Mesenchymal stem cell (in vitro differentiated cells and primary cell): ENCODE results near the gene P3H4.

Source experiments
- DNase-seq: peaks from one replicate; pipeline ENCODE4 v3.0.0-alpha.2; 2013
- H2AFZ ChIP-seq: one replicate; pipeline ENCODE4 v1.6.1; 2013; ENCODE audit warnings: low read depth, mild to moderate bottlenecking, control low read depth, inconsistent platforms, low read length, moderate library complexity
- H2AK5ac ChIP-seq: 2 replicates; pipeline ENCODE4 v1.6.1; 2013; ENCODE audit warnings: low read length, moderate library complexity, mild to moderate bottlenecking, inconsistent platforms; ENCODE audit not compliant: severe bottlenecking
- H2BK120ac ChIP-seq: one replicate; pipeline ENCODE4 v1.6.1; 2013; ENCODE audit warnings: low read depth, mild to moderate bottlenecking, inconsistent platforms, low read length, moderate library complexity
- H2BK12ac ChIP-seq, 2 experiments: one replicate each; pipeline ENCODE4 v1.6.1; 2013; ENCODE audit warnings: inconsistent platforms in 2 of 2, low read length in 2 of 2, mild to moderate bottlenecking in 2 of 2, moderate library complexity in 2 of 2, control low read depth in 1 of 2
- H2BK15ac ChIP-seq: one replicate; pipeline ENCODE4 v1.6.1; 2013; ENCODE audit warnings: mild to moderate bottlenecking, low read depth, inconsistent platforms; ENCODE audit not compliant: poor library complexity, severe bottlenecking
- H2BK5ac ChIP-seq: 2 replicates; pipeline ENCODE4 v1.6.1; 2013; ENCODE audit warnings: low read depth, mild to moderate bottlenecking, low read length, control low read depth, inconsistent platforms; ENCODE audit not compliant: poor library complexity, severe bottlenecking
- H3K14ac ChIP-seq, 2 experiments: one replicate each; pipeline ENCODE4 v1.6.1; 2013; ENCODE audit warnings: inconsistent platforms in 2 of 2, low read length in 2 of 2, control low read depth in 1 of 2, mild to moderate bottlenecking in 1 of 2, moderate library complexity in 1 of 2
- H3K18ac ChIP-seq, 2 experiments: one replicate each; pipeline ENCODE4 v1.6.1; 2013; ENCODE audit warnings: inconsistent platforms in 2 of 2, low read length in 2 of 2, control low read depth in 1 of 2, low read depth in 1 of 2, mild to moderate bottlenecking in 1 of 2
- H3K23ac ChIP-seq, 2 experiments: one replicate each; pipeline ENCODE4 v1.6.1; 2013; ENCODE audit warnings: inconsistent platforms in 2 of 2, low read length in 2 of 2, mild to moderate bottlenecking in 2 of 2, moderate library complexity in 2 of 2, control low read depth in 1 of 2
- H3K27ac ChIP-seq: 2 replicates; pipeline ENCODE4 v1.5.1; 2013; ENCODE audit warnings: mild to moderate bottlenecking, moderate library complexity, low read length, control low read depth, inconsistent platforms; ENCODE audit not compliant: poor library complexity, severe bottlenecking
- H3K27me3 ChIP-seq, 2 experiments: 2 replicates each; pipeline versions ENCODE4 v1.6.1 to v1.7.0; 2013; ENCODE audit warnings: low read length in 2 of 2, mild to moderate bottlenecking in 2 of 2, moderate library complexity in 2 of 2, control low read depth in 1 of 2, inconsistent platforms in 1 of 2; ENCODE audit not compliant: control insufficient read depth in 1 of 2, insufficient read depth in 1 of 2
- H3K36me3 ChIP-seq, 2 experiments: 2 replicates each; pipeline versions ENCODE4 v1.6.1 to v1.7.0; 2013; ENCODE audit warnings: low read length in 2 of 2, control low read depth in 1 of 2, inconsistent platforms in 1 of 2, low read depth in 1 of 2, mild to moderate bottlenecking in 1 of 2; ENCODE audit not compliant: insufficient read depth in 2 of 2, control insufficient read depth in 1 of 2
- H3K4ac ChIP-seq, 2 experiments: one replicate each; pipeline ENCODE4 v1.6.1; 2013; ENCODE audit warnings: inconsistent platforms in 2 of 2, low read length in 2 of 2, mild to moderate bottlenecking in 2 of 2, moderate library complexity in 2 of 2, control low read depth in 1 of 2, low read depth in 1 of 2
- H3K4me1 ChIP-seq: 2 replicates; pipeline ENCODE4 v1.6.1; 2013; ENCODE audit warnings: low read depth, low read length, control low read depth; ENCODE audit not compliant: control insufficient read depth, insufficient read depth
- H3K4me2 ChIP-seq: 2 replicates; pipeline ENCODE4 v1.6.1; 2013; ENCODE audit warnings: low read length, mild to moderate bottlenecking, inconsistent platforms; ENCODE audit not compliant: poor library complexity, severe bottlenecking
- H3K4me3 ChIP-seq, 2 experiments: 2 replicates each; pipeline versions ENCODE4 v1.5.1 to v1.7.0; 2013; ENCODE audit warnings: low read length in 2 of 2, mild to moderate bottlenecking in 2 of 2, control low read depth in 1 of 2, low read depth in 1 of 2; ENCODE audit not compliant: insufficient read depth in 1 of 2
- H3K79me1 ChIP-seq: replicated peaks from 2 replicates; pipeline ENCODE4 v1.6.1; 2013; ENCODE audit warnings: mild to moderate bottlenecking, control low read depth, low read length, inconsistent platforms; ENCODE audit not compliant: poor library complexity, severe bottlenecking
- H3K9ac ChIP-seq: 2 replicates; pipeline ENCODE4 v1.7.0; 2013; ENCODE audit warnings: mild to moderate bottlenecking, low read length, moderate library complexity
- H3K9me3 ChIP-seq: 2 replicates; pipeline ENCODE4 v1.7.0; 2013; ENCODE audit warnings: mild to moderate bottlenecking, low read length; ENCODE audit not compliant: control insufficient read depth
- H4K8ac ChIP-seq: one replicate; pipeline ENCODE4 v1.6.1; 2013; ENCODE audit warnings: inconsistent platforms, mild to moderate bottlenecking, low read length, moderate library complexity
- H4K91ac ChIP-seq: one replicate; pipeline ENCODE4 v1.6.1; 2013; ENCODE audit warnings: mild to moderate bottlenecking, low read length, inconsistent platforms
- WGBS: methylation state at CpG from one replicate; pipeline ENCODE4 v1.1.7; 2013; ENCODE audit warnings: mixed read lengths; 5-methylcytosine and 5-hydroxymethylcytosine counted together

The P3H4 gene

DNA sequence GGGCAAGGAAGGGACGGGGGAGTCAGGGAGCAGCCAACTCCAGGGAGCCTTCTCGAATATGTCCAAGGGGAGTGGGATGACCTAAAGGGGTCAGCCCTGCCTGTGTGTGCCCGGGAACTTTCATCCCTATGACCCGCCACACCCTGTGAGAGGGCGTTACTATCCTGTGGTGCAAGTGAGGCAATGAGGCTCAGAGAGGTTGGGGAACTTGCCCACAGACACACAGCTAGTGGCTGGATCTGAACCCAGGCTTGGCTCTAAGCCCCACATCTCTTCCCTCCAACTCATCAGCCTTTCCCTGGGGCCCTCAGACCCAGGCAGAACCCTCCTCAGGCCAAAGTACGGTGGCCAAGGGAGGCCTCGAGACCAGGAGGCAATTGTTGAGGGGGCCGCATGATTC lies 48.4 kb downstream of the P3H4 start:
- Histone ChIP-seq H3K27me3 (peaks cover 0 to 4% of the 10 kb centered on the region in 2 experiments), H3K18ac (no peak overlapping the region), H3K36me3 (peaks cover 0 to 90% of the 10 kb centered on the region in 2 experiments), H2BK12ac (no peak overlapping the region), H3K9me3 (no peaks in the 10 kb centered on the region), H3K4me2 (no peak overlapping the region), H2BK120ac (no peak overlapping the region), H4K91ac (no peak overlapping the region), H3K9ac (no peak overlapping the region), H3K23ac (no peak overlapping the region), H3K79me1 (peaks cover 27% of the 10 kb centered on the region), H2AFZ (no peak overlapping the region), H2BK5ac (no peak overlapping the region), H3K4me3 (no peak overlapping the region), H3K4me1 (peaks cover 5% of the 10 kb centered on the region), H3K4ac (no peak overlapping the region), H3K27ac (no peak overlapping the region), H2AK5ac (no peak overlapping the region), H4K8ac (no peak overlapping the region), H3K14ac (no peak overlapping the region), H2BK15ac (no peak overlapping the region)
- WGBS: 98% methylated on average over 7 of the region's 8 CpGs
- DNase-seq: no peak

DNA sequence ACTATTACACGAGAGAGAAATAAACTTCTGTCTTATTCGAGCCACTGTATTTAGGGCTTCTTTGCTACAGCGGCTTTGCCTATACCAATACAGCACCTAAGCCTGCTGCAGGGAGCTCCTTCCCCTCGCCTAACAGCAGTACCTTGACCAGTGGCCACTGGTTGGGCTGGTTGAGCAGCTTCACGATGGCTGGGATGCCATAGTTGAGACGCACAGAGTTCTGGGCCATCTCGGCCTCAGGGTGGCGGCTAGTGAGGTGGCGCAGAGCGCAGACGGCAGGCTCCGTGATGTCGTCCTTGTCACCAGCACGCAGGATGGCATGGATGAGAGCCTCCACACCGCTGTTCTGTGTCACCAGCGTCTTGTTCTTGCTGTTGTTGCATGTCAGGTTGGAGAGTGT lies 48.9 kb downstream of the P3H4 start:
- Histone ChIP-seq H3K9me3 (no peaks in the 10 kb centered on the region), H3K79me1 (peaks cover 30% of the 10 kb centered on the region), H3K4me2 (no peak overlapping the region), H3K27ac (no peak overlapping the region), H4K8ac (no peak overlapping the region), H2BK5ac (no peak overlapping the region), H3K4ac (no peak overlapping the region), H2BK120ac (no peak overlapping the region), H3K23ac (no peak overlapping the region), H3K27me3 (peaks cover 0 to 4% of the 10 kb centered on the region in 2 experiments), H2BK12ac (no peak overlapping the region), H3K4me1 (peaks cover 6% of the 10 kb centered on the region), H3K14ac (no peak overlapping the region), H2AK5ac (no peak overlapping the region), H3K4me3 (no peak overlapping the region), H2AFZ (no peak overlapping the region), H3K18ac (no peak overlapping the region), H4K91ac (no peak overlapping the region), H2BK15ac (no peak overlapping the region), H3K36me3 (peaks cover 0 to 88% of the 10 kb centered on the region in 2 experiments), H3K9ac (no peak overlapping the region)
- no peak for DNase-seq
- WGBS: over 99% methylated on average over 12 of the region's 16 CpGs

DNA sequence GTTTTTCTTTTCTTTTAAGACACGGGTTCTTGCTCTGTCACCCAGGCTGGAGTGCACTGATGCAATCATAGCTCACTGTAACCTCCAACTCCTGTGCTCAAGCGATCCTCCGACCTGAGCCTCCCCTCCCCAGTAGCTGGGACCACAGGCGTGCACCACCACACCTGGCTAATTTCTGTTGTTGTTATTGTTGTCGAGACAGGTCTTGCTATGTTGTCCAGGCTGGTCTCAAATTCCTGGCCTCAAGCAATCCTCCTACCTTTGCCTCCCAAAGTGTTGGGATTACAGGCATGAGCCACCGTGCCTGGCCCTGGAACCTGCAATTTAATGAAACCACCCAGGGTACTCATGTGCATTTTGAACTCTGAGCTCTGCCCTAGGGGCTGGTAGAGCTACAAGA lies 49.4 kb downstream of the P3H4 start:
- H2AK5ac ChIP-seq: no peak overlapping the region
- WGBS: 85% methylated on average over 6 of the region's 6 CpGs
- H3K79me1 ChIP-seq: peaks cover 30% of the 10 kb centered on the region

GRCh38 chr17:41760878-41761277 lies 50.9 kb downstream of the P3H4 start:
- H2BK12ac ChIP-seq: no peak overlapping the region
- no peak overlapping the region for H2BK120ac ChIP-seq
- peaks cover 0 to 4% of the 10 kb centered on the region in 2 experiments for H3K27me3 ChIP-seq
- peaks cover 0 to 91% of the 10 kb centered on the region in 2 experiments for H3K36me3 ChIP-seq
- DNase-seq: no peak
- no peaks in the 10 kb centered on the region for H3K9me3 ChIP-seq
- H3K9ac ChIP-seq: no peak overlapping the region
- H3K27ac ChIP-seq: no peak overlapping the region
- H3K18ac ChIP-seq: no peak overlapping the region
- H3K4ac ChIP-seq: no peak overlapping the region
- no peak overlapping the region for H3K23ac ChIP-seq
- no peak overlapping the region for H3K14ac ChIP-seq
- peaks cover 6% of the 10 kb centered on the region for H3K4me1 ChIP-seq
- H4K91ac ChIP-seq: no peak overlapping the region
- whole genome bisulfite sequencing: 97% methylated on average over 6 of the region's 6 CpGs
- H4K8ac ChIP-seq: no peak overlapping the region
- no peak overlapping the region for H2BK5ac ChIP-seq
- no peak overlapping the region for H2BK15ac ChIP-seq
- H2AK5ac ChIP-seq: no peak overlapping the region
- H3K4me2 ChIP-seq: no peak overlapping the region
- H2AFZ ChIP-seq: no peak overlapping the region
- no peak overlapping the region for H3K4me3 ChIP-seq
- H3K79me1 ChIP-seq: peaks cover 32% of the 10 kb centered on the region

More for the DNA sequence above, 49.4 kb downstream of the P3H4 start:
- no peak overlapping the region for H3K4ac ChIP-seq
- no peak overlapping the region for H4K8ac ChIP-seq
- H4K91ac ChIP-seq: no peak overlapping the region
- peaks cover 0 to 88% of the 10 kb centered on the region in 2 experiments for H3K36me3 ChIP-seq
- no peak for DNase-seq
- no peak overlapping the region for H2BK15ac ChIP-seq
- no peak overlapping the region for H3K14ac ChIP-seq
- H3K27me3 ChIP-seq: peaks cover 0 to 4% of the 10 kb centered on the region in 2 experiments
- H2BK12ac ChIP-seq: no peak overlapping the region
- H3K4me2 ChIP-seq: no peak overlapping the region
- no peak overlapping the region for H3K9ac ChIP-seq
- no peak overlapping the region for H3K18ac ChIP-seq
- no peak overlapping the region for H2BK5ac ChIP-seq
- peaks cover 6% of the 10 kb centered on the region for H3K4me1 ChIP-seq
- no peak overlapping the region for H2AFZ ChIP-seq
- no peak overlapping the region for H3K27ac ChIP-seq
- no peak overlapping the region for H2BK120ac ChIP-seq
- H3K4me3 ChIP-seq: no peak overlapping the region
- no peaks in the 10 kb centered on the region for H3K9me3 ChIP-seq
- no peak overlapping the region for H3K23ac ChIP-seq
